Activated CD4-positive, alpha-beta T cell treated with anti-CD3 and anti-CD28 coated beads, Interleukin-2, amount 50 U/mL, for 1 hour (primary cell): ENCODE data around the gene ORC4.

ENCODE experiments used
- DNase-seq: peaks from one replicate; pipeline ENCODE4 v3.0.0-alpha.2; 2020

ORC4 gene

GRCh38 chr2:148020111-148021058, at the start of gene ORC4:
Gene ORC4, minus strand, starts transcription at chr2:148020737. Its CDS starts 44,779 bp downstream, at chr2:147975958.
- peak; percentile 96 for DNase-seq

GRCh38 chr2:148067801-148068200, 47.3 kb upstream of the ORC4 start:
- no peak for DNase-seq

GRCh38 chr2:148065936-148066335, 45.4 kb upstream of the ORC4 start:
- no peak for DNase-seq

GRCh38 chr2:148063633-148064032, 43.1 kb upstream of the ORC4 start:
- no peak for DNase-seq

- DNase-seq: no peak
These were observed 38.1 kb upstream of the ORC4 start for GRCh38 chr2:148058641-148059040.

- DNase-seq: no peak
These were observed 32.1 kb upstream of the ORC4 start for GRCh38 chr2:148052687-148053086.

- no peak for DNase-seq
These were observed 28.7 kb upstream of the ORC4 start for GRCh38 chr2:148049284-148049683.

- DNase-seq: no peak
These were observed 28.1 kb upstream of the ORC4 start for GRCh38 chr2:148048475-148049221.

- DNase-seq: no peak
These were observed 26.3 kb upstream of the ORC4 start for GRCh38 chr2:148046802-148047201.

- no peak for DNase-seq
These were observed 23.8 kb upstream of the ORC4 start for GRCh38 chr2:148044322-148044721.

- no peak for DNase-seq
These were observed 21.7 kb upstream of the ORC4 start for GRCh38 chr2:148042219-148042618.

GRCh38 chr2:148039783-148040182, 19.2 kb upstream of the ORC4 start:
- DNase-seq: no peak

- DNase-seq: no peak
These were observed 11.7 kb upstream of the ORC4 start for GRCh38 chr2:148032215-148032614.

GRCh38 chr2:148031152-148031551, 10.6 kb upstream of the ORC4 start:
- DNase-seq: no peak

- no peak for DNase-seq
These were observed 8.2 kb upstream of the ORC4 start for GRCh38 chr2:148028781-148029180.

- no peak for DNase-seq
These were observed 7.3 kb upstream of the ORC4 start for GRCh38 chr2:148027822-148028221.

GRCh38 chr2:148026573-148026972, 6.0 kb upstream of the ORC4 start:
- no peak for DNase-seq

- DNase-seq: no peak
These were observed 3.3 kb upstream of the ORC4 start for GRCh38 chr2:148023861-148024260.

- DNase-seq: no peak
These were observed 2.3 kb upstream of the ORC4 start for GRCh38 chr2:148022882-148023281.

GRCh38 chr2:148022351-148022750, 1.8 kb upstream of the ORC4 start:
- no peak for DNase-seq

- no peak for DNase-seq
These were observed 1.3 kb upstream of the ORC4 start for GRCh38 chr2:148021886-148022285.

- DNase-seq: peak; percentile 54
These were observed 723 bp upstream of the ORC4 start, which contains the start of gene MBD5 for GRCh38 chr2:148021059-148021861. Gene MBD5, plus strand, starts transcription at chr2:148021091.

- DNase-seq: no peak
These were observed 5.9 kb downstream of the ORC4 start for GRCh38 chr2:148014616-148015015.
